ELF-1 (cell line): ENCODE data around the gene CDC25B.
"Not testable (repeated sequence)": the region's sequence is repeated elsewhere in the genome, so short reads cannot be mapped to it uniquely, and the experiment has no call there.

Experiments
- DNase-seq: peaks from one replicate; pipeline ENCODE4 v3.0.0-alpha.2; 2016; ENCODE audit warnings: low read depth, low spot score

The CDC25B gene

DNA sequence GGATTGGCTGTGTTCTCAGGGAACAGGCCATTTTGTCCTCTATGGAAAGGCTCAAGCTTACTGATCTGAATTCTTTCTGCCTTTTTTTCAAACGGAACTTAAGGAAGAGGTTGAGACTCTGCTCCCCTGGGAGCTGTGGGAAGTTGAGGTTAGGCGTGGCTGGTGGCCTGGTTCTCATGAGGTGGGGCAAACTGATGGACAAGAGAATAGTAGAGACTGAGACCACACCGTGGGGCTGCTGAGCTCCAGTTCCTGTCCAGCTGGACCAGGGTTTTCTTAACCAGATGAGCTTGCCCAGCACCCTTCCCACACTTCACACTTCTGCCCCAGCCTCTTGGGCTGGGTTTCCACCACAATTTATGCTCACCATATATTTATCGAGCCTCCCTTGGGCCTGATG is 30.3 kb downstream of the CDC25B start:
- DNase-seq = no peak

DNA sequence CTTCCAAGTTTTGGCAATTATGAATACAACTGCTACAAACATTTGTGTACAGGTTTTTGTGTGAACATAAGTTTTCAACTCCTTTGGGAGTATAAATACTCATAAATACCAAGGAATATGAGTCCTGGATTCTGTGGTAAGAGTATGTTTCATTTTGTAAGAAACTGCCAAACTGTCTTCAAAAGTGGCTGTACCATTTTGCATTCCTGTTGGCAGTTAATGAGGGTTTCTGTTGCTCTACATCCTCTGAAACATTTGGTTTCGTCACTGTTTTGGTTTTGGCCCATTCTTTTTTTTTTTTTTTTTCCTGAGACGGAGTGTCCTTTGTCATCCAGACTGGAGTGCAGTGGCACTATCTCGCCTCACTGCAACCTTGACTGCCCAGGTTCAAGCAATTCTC is 32.7 kb downstream of the CDC25B start:
- no peak for DNase-seq

DNA sequence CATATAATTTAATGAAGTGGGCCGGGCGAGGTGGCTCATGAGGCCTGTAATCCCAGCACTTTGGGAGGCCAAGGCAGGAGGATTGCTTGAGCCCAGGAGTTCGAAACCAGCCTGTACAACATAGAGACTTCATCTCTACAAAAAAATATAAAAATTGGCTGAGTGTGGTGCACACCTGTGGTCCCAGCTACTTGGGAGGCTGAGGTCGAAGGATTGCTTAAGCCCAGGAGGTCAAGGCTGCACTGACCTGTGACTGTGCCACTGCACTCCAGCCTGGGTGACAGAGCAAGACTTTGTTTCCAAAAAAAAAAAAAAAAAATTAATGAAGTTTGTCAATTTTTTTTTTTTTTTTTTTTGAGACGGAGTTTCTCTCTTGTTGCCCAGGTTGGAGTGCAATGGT is 33.8 kb downstream of the CDC25B start:
- DNase-seq = not testable (repeated sequence)

DNA sequence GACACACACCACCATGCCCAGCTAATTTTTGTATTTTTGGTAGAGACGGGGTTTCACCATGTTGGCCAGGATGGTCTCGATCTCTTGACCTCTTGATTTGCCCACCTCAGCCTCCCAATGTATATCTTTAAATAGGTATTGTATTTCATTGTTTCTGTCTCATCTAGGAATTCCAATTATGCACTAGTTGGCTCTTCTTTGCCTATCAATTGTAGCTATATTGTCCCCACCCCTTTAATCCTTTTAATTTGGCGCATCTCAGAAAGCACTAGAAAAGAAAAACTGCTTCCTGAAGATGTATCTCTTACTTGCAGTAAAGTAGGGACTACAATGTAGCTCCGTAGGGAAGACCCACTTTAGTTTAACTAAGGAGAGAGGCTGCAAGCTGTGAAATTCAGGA is 40.0 kb downstream of the CDC25B start:
- no peak for DNase-seq

DNA sequence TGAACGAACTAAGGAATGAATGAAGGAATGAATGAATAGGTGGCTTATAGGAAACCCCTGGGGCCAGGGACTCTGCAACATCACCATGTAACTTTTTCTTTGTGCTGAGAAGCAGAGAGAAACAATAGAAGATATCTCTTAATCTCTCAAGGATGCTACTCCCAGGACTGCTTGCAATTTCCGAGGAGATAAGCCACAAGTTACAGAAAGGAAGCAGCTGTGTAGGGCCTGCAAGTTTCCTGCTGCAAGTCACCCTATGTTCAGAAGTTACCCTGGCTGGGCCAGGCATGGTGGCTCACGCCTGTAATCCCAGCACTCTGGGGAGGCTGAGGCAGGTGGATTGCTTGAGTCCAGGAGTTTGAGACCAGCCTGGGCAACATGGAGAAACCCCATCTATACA is 43.2 kb downstream of the CDC25B start:
- DNase-seq = peak; percentile 44

DNA sequence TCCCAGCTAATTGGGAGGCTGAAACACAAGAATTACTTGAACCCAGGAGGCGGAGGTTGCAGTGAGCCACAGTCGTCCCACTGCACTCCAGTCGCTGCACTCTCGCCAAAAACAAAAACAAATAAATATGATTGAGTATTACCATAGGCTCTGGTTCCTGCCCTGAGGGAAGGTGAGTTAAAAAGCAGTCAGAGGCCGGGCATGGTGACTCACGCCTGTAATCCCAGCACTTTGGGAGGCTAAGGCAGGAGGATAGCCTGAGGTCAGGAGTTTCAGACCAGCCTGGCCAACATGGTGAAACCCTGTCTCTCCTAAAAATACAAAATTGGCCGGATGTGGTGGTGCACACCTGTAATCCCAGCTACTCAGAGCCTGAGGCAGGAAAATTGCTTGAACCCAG is 44.1 kb downstream of the CDC25B start:
- DNase-seq = peak; percentile 51

DNA sequence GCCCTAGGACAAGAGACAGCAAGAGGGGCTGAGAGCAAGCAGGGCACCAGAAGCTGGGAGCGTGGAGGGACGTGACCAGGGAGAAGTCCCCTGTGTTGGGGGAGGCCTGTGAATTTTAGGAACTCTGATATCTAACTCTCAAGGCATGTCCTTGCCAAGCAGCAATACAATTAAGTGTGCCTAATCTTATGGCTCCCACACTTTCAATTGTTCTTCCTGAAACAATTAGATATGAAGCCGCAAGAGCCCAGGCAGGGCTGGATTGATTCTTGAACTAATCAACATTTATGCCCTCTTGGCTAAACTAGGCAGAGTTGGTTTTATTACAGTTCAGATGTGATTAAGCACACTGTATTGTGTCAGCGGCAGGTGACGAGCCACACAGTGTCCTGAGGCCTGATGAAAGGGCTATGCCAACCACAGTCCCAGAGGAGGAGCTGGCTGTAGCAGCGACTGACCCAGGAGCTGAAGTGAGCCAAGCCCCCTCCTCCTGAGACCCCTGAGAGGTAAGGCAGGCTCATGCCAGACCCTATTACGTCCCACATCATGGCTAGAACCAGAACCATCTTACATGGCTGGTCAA is 46.3 kb downstream of the CDC25B start:
- DNase-seq = no peak

DNA sequence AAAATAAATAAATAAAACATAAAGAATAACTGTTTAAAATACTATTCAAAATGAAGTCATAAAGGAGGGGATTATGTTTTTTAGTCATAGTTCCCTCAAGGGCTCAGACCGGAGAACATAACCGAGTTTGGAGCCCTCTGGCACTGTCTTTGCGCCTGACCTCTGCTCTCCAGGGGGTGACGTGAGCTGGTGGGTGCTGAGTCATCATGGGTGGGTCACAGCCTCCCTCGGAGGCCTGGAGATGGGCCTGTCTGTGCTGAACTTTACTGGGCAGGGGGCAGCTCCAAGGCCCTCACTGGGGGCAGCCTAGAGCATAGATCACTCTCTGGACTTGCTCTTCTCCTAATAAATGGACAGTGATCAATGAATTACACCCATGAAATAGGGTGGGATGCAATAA is 47.4 kb downstream of the CDC25B start:
- peak; percentile 64 for DNase-seq

DNA sequence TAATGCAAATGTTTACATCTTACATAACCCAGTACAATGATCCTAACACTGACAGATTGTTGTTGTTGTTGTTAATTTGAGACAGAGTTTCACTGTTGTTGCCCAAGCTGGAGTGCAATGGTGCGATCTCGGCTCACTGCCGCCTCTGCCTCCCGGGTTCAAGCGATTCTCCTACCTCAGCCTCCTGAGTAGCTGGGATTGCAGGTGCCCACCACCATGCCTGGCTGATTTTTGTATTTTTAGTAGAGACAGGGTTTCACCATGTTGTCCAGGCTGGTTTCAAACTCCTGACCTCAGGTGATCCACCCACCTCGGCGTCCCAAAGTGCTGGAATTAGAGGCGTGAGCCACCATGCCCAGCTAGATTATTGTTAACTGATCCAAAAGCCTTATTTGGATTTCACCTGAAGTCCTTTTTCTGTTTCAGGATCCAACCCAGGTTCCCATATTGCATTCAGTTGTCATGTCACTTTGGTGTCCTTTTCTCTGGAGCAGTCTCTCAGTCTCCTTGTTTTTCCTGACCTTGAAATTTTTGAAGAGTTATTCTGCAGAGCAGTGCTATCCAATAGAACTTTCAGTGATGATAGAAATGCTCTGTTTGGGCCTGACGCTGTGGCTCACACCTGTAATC is 48.0 kb downstream of the CDC25B start:
- not testable (repeated sequence) for DNase-seq

DNA sequence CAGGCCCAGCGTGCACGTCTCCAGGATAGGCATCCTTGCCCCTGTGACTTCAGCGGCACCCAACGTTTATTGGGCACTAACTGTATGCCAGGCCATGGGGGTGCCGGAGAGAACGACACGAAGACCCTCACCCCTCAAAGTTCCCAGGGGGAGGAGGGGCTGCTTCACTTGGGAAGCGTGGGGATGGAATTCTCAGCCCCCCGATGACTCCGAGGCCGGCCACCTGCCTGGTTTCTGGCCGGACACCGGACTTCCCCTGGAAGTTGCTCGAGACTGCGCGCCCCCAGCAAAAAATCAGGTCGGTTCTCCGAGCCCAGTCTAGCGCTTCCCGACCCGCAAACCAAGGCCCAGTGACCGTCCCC is 50.2 kb downstream of the CDC25B start:
- DNase-seq = peak; percentile 41

DNA sequence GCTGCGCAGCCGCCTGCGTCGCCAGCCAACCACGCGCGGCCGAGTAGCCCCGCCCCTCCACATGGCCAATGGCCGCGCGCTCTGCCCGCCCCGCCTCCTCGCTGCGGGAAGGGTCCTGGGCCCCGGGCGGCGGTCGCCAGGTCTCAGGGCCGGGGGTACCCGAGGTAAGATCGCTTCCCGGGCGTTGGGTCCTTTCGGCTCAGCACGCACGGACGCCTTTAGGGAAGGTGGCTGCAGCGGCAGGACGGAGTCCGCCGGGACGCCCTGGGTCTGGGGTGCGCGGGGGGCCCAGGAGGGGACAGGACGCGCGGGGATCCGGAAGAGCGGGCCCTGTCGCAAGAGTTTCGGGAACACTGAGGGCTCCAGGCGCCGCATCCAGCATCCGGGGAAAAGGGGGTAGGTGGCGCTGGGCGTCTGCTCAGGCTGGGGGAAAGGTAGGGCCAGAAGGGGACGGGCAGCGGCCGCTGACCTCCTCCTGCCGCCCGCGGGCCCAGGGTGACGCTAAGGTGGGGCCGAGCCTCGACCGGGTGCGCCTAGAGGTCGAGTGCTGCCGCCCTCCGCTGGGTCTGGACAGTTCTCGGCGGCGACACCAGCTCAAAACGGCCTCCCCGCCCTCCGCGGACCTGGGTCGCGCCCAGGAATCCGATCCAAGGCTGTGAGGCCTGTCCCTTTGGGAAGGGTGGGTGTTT is 50.8 kb downstream of the CDC25B start, which contains the start of gene MAVS:
Gene MAVS (plus strand): TSS at position 95 of the 689 bp plus-strand sequence. CDS start 7,791 bp downstream, outside the sequence.
- peak; percentile 88 for DNase-seq

DNA sequence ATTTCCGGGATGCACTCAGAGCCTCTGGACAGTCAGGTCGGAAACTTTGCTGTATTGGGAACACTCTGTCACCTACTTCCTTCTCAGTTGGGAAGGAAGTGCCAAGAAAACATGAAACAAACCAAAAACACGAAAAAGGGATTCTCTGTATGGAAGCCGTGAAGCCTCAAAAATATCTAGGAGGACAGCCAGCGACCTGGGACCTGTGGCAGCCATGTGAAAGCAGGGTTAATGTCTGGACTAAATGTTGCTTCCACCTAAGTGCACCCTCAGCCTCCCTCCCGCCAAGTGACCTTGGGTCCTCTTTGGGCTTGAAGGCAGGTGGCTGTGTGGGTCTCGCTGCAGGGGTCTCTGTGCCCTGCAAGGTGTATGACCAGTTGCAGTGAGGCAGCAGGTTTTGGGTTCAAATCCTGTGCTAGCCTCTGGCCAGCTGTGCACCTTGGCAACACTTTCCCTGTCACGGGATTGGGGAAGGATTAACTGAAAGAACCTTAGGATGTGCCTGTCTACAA is 51.4 kb downstream of the CDC25B start:
- DNase-seq = no peak

DNA sequence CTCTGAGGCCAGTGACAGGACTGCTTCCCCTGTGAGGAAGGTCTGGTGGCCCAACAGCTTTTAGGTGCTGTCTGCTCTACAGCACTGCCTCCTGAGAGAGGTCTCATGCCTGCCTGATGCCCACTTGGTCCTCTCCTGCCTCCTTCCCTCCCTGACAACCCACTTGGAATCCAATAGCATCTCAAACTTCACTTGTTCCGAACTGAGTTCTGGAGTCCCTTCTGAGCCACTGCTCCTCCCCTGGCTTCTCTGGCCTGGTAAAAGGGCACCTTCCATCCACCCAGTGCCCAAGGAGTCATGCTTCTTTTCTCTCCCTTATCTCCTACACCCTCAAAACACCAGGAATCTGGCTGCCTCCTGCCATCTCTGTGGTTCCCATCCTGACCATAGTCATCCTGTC is 52.5 kb downstream of the CDC25B start:
- DNase-seq = no peak

DNA sequence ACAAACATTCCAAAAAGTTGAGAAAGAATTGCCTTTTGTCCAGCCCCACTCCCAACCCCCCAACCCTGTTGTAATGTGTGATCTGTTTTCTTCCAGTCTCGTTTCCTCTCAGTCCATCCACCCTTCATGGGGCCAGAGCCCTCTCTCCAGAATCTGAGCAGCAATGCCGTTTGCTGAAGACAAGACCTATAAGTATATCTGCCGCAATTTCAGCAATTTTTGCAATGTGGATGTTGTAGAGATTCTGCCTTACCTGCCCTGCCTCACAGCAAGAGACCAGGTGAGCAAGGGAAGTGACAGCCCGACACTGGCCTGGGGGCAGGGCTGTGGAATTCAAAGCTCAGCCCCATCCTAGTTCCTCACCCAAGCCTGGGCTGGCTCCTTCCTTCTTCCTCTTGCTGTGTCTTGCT is 58.4 kb downstream of the CDC25B start:
- peak; percentile 74 for DNase-seq
